Mucosa of gallbladder (tissue), 1 donor: ENCODE results near the gene POU2AF3. TPM values are rescaled to one million over a fixed set of nuclear protein-coding genes. Genes with fewer than 3 reads are reported as not detected.

Experiments used
- DNase-seq: peaks from one replicate; pipeline ENCODE4 v3.0.0-alpha.2; 2020; ENCODE audit warnings: low spot score
- total RNA-seq: library from RNA; stranded (reverse); gene quantifications from one replicate; pipeline ENCODE4 v1.2.1, GENCODE V29; 2021
- donor health status: DM: no; HTN: no; CAD: no.

POU2AF3 gene
- total RNA-seq, 1 donor from 2014 or later, result 14.0 TPM

- peak; percentile 54 for DNase-seq
Observed at GRCh38 chr11:111327908-111328624, 29.7 kb downstream of the POU2AF3 start.

GRCh38 chr11:111329306-111330204 lies 31.2 kb downstream of the POU2AF3 start:
- DNase-seq, result no peak

- no peak for DNase-seq
Observed at GRCh38 chr11:111330234-111330893, 32.0 kb downstream of the POU2AF3 start.

GRCh38 chr11:111331711-111332479 lies 33.5 kb downstream of the POU2AF3 start:
- no peak for DNase-seq

- DNase-seq, result peak; percentile 81
Observed at GRCh38 chr11:111334532-111335502, 36.5 kb downstream of the POU2AF3 start.

- DNase-seq, result no peak
Observed at GRCh38 chr11:111335549-111335948, 37.2 kb downstream of the POU2AF3 start.

GRCh38 chr11:111336062-111336461 lies 37.7 kb downstream of the POU2AF3 start:
- DNase-seq, result no peak

- DNase-seq, result no peak
Observed at GRCh38 chr11:111336582-111337256, 38.4 kb downstream of the POU2AF3 start.

GRCh38 chr11:111339758-111340388 lies 41.5 kb downstream of the POU2AF3 start:
- DNase-seq, result no peak

GRCh38 chr11:111342329-111342728 lies 44.0 kb downstream of the POU2AF3 start:
- DNase-seq, result no peak

- DNase-seq, result peak; percentile 65
Observed at GRCh38 chr11:111344032-111344431, 45.7 kb downstream of the POU2AF3 start.

GRCh38 chr11:111347002-111347722 lies 48.8 kb downstream of the POU2AF3 start:
- no peak for DNase-seq

- DNase-seq, result no peak
Observed at GRCh38 chr11:111347723-111348115, 49.4 kb downstream of the POU2AF3 start.

GRCh38 chr11:111348147-111348546 lies 49.8 kb downstream of the POU2AF3 start:
- DNase-seq, result no peak

- DNase-seq, result no peak
Observed at GRCh38 chr11:111349191-111349695, 50.9 kb downstream of the POU2AF3 start.

GRCh38 chr11:111350811-111351210 lies 52.5 kb downstream of the POU2AF3 start:
- no peak for DNase-seq

GRCh38 chr11:111351374-111352055 lies 53.2 kb downstream of the POU2AF3 start:
- no peak for DNase-seq

GRCh38 chr11:111352231-111352746 lies 53.9 kb downstream of the POU2AF3 start:
- DNase-seq, result no peak
